GM18861 (cell line): ENCODE results near the gene IKZF3.
"Not testable (repeated sequence)": the region's sequence is repeated elsewhere in the genome, so short reads cannot be mapped to it uniquely, and the experiment has no call there.

ENCODE experiments used
- ATAC-seq: cut with Tn5 transposase; IDR thresholded peaks from one replicate; pipeline ENCODE4 v1.9.1; 2021; ENCODE audit not compliant: unreplicated experiment

IKZF3 gene

DNA sequence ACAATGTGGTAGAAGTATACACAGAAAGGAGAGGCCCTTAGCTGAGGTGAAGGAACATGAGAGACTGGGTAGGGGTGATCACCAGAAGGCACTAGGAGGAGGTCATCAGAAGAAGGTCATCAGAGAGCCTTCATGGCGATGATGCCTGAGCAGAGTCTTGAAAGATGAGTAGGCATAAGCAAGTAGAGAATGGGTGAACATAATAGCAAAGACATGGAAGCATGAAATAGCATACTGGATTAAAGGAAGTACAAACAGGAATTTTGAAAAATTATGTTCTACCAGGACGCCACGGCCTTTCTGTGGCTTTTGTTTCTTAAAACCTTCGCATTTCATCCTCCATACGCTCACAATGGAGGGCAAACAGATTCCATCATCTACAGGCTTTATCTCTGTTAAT lies 2.9 kb downstream of the IKZF3 start:
- no peak for ATAC-seq

DNA sequence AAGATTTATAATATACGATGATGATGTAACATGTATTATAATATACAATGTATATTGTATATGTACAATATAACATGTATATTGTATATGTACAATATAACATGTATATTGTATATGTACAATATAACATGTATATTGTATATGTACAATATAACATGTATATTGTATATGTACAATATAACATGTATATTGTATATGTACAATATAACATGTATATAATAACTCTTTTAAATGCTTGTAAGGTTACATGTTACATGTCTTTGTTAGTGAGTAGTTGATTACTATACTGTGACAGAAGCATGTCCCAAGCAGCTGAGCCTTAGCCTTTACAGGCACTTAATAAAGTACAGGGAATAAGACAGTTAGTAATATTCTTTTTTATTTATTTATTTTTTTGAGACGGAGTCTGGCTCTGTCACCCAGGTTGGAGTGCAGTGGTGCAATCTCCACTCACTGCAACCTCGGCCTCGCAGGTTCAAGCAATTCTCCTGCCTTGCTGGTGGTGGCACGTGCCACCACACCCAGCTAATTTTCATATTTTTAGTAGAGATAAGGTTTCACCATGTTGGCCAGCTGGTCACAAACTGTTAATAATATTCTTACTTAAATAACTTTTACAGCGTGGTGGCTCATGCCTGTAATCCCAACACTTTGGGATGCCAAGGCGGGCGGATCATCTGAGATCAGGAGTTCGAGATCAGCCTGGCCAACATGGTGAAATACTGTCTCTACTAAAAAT lies 8.0 kb downstream of the IKZF3 start:
- not testable (repeated sequence) for ATAC-seq

DNA sequence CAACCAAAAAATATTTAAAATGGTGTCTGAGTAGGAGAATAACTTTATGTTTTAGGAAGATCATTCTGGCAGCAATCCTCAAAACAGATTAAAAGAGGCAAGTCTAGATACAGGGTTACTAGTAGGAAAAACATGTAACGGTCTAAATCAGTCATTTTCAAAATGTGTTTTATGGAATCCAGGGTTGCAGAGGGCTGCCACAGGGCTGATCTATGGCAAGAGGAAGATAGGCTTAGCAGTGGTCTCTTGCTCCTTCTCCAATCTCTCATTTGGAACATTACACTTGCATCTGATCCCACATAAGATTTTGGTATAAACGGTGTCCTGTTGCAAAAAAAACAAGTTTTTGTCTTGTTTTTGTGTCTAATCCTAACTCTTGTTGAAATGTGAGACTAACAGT lies 9.2 kb downstream of the IKZF3 start:
- no peak for ATAC-seq

- no peak for ATAC-seq
Observed at GRCh38 chr17:39852239-39852638, 11.9 kb downstream of the IKZF3 start.

DNA sequence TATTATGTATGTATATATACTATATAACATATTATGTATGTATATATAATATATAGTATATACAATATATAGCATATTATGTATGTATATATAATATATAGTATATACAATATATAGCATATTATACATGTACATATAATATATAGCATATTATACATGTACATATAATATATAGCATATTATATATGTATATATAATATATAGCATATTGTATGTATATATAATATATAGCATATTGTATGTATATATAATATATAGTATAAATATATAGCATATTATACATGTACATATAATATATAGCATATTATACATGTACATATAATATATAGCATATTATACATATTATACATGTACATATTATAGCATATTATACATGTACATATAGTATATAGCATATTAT lies 13.9 kb downstream of the IKZF3 start:
- ATAC-seq: not testable (repeated sequence)

DNA sequence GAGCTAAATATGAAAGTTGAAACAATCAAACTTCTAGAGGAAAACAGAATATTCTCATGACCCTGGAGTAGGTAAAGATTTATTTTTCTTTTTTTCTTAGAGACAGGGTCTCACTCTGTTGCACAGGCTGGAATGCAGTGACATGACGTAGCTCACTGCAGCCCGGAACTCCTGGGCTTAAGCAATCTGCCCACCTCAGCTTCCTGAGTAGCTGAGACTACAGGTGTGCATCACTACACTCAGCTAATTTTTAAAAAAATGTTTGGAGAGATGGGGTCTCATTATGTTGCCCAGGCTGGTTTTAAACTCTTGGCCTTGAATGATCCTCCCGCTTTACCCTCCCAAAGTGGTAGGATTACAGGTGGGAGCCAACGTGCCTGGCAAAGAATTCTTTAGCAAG lies 15.5 kb downstream of the IKZF3 start:
- ATAC-seq: no peak

- no peak for ATAC-seq
Observed at GRCh38 chr17:39846205-39846604, 17.9 kb downstream of the IKZF3 start.

DNA sequence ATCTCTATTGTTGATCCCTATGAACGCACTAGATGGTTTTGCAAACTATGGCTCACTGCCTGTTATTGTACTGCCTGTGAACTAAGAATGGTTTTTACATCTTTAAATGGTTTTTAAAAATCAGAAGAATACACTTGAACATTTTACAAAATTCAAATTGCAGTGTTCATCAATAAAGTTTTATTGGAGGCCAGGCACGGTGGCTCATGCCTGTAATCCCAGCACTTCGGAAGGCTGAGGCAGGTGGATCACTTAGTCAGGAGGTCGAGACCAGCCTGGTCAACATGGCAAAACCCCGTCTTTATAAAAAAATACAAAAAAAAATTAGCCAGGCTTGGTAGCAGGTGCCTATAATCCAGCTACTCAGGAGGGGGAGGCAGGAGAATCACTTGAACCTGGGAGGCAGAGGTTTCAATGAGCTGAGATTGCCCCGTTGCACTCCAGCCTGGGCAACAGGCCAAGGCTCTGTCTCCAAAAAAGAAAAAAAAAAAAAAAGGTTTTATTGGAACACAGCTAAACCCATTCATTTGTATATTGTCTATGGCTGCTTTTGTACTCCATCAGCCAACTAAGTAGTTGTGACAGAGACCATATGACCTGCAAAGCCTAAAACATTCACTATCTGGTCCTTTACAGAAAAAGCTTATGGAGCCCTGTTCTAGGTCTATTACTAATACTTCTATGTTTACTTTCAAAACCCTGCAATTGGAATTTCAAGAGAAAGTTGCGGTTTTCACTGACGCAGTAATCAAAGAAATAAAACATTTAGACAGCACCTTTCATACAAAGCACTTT lies 18.9 kb downstream of the IKZF3 start:
- ATAC-seq: no peak

- no peak for ATAC-seq
Observed at GRCh38 chr17:39841134-39841683, 22.9 kb downstream of the IKZF3 start.

DNA sequence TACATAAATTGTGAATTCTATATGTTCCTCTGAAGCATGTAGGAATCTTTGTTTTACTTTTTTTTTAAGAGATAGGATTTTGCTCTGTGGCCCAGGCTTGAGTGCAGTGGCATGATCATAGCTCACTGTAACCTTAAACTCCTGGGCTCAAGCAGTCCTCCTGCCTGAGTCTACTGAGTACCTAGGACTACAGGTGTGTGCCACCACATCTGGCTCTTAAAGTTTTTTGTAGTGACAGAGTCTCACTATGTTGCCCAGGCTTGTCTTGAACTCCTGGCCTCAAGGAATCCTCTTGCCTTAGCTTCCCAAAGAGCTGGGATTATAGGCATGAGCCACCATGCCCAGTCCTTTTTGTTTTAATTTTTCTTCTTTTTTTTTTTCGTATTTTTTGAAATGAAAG lies 25.3 kb downstream of the IKZF3 start:
- ATAC-seq: no peak

GRCh38 chr17:39838057-39838456 lies 26.1 kb downstream of the IKZF3 start:
- ATAC-seq: no peak

- no peak for ATAC-seq
Observed at GRCh38 chr17:39836117-39836516, 28.0 kb downstream of the IKZF3 start.

DNA sequence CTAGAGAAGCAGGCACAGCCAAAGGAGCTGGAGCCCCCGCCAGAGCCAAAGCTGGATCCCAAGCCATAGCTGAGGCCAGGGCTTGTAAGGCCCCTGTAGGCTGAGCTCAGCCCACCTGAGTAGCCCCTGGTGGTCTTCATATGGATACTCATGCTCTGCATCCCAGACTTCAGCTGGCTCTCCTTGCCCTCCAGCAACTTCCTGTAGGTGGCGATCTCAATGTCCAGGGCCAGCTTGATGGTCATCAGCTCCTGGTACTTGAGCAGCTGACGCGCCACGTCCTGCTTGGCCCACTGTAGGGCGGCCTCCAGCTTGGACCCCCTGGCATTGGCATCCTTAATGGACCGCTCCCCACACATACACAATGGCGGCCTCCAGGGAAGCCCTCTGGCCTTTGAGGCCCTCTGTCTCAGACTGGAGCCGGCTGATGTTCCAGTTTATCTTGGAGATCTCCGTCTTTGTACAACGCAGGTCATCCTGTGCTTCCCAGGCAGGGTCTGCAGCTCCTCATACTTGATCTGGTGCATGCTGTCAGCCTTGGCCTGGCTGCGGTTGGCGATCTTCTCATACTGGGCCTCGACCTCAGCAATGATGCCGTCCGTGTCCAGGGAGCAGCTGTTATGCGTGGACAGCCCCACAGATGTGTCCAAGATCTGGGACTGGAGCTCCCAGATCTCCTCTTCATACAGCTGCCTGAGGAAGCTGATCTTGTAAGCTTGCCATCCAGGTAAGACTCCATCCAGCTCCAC lies 28.9 kb downstream of the IKZF3 start:
- ATAC-seq: no peak

- no peak for ATAC-seq
Observed at GRCh38 chr17:39834017-39834416, 30.1 kb downstream of the IKZF3 start.

DNA sequence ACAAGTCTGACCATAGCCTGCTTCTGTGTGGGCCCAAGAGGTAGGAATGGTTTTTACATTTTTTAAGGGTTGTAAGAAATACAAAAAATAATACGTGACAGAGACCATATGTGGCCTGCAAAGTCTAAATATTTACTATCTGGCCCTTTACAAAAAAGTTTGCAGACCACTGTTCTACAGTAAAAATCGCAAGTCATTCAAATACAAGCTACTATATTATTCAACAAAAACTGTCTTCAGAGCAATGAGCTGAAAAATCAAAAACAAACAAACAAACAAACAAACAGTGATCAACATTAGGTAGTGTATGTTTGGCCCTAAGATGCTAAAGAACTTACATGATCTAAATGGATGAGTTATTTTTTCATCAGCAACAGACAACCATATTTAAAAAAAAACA lies 32.5 kb downstream of the IKZF3 start:
- ATAC-seq: no peak

- no peak for ATAC-seq
Observed at GRCh38 chr17:39828443-39828842, 35.7 kb downstream of the IKZF3 start.

GRCh38 chr17:39826334-39826733 lies 37.8 kb downstream of the IKZF3 start:
- no peak for ATAC-seq

DNA sequence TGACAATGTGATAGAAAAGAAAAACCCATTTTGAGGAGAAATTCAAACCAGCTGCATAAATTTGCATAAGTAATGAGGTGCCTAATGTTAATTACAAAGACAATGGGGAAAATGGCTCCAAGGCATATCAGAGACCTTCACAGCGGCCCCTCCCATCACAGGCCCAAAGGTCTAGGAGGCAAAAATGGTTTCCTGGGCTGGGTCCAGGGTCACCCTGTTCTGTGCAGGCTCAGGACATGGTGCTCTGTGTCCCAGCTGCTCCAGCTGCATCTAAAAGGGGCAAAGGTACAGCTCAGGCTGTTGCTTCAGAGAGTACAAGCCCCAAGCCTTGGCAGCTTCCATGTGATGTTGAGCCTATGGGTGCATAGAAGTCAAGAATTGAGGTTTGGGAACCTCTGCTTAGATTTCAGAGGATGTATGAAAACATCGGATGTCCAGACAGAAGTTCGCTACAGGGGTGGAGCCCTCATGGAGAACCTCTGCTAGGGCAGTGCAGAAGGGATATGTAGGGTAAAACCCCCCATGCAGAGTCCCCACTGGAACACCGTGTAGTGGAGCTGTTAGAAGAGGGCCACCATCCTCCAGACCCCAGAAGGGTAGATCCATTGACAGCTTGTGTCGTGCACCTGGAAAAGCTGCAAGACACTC lies 40.6 kb downstream of the IKZF3 start:
- ATAC-seq: no peak

DNA sequence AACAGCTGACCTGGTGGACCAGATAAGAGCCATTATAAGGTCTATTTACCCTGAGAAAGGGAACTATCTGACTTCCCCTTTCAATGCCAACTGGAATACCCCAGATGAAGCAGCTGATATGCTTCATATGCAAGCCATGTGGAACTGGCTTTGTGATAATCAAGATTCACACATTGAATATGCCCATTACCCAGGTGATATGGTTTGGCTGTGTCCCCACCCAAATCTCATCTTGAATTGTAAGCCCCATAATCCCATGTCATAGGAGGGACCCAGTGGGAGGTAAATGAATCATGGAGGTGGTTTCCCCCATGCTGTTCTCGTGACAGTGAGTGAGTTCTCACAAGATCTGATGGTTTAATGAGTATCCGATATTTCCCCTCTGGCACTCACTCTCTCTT lies 42.1 kb downstream of the IKZF3 start:
- ATAC-seq: no peak

DNA sequence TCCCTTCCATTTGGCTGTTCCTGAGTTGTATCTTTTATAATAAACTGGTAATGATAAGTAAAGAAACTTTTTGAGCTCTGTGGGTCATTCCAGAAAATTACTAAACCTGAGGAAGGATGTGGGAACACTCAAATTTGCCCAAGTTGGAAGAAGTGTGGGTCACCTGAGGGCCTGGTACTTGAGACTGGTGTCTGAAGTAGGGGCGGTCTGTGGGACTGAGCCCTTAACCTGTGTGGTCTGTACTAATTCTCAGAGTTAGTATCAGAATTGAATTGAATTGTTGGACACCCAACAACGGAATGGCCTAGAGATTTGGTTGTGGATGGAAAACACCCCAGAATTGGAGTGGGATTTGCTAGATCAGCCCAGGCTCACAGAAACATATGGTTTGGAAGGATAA lies 43.1 kb downstream of the IKZF3 start:
- no peak for ATAC-seq

- ATAC-seq: no peak
Observed at GRCh38 chr17:39820541-39820940, 43.6 kb downstream of the IKZF3 start.
